ENCODE measurements around the gene PITPNM3.

- TF ChIP-seq PATZ1 (CRISPR knock-in tag; IDR thresholded peaks at IDR 0.05; ENCODE audit: borderline replicate concordance), result no peak
- no peak for TF ChIP-seq ZC3H10 (CRISPR knock-in tag; IDR thresholded peaks at IDR 0.05)
- TF ChIP-seq ARNTL (CRISPR knock-in tag; IDR thresholded peaks at IDR 0.05; ENCODE audit: borderline replicate concordance, low read depth), result no peak
- no peak for TF ChIP-seq ZNF70 (CRISPR knock-in tag; IDR thresholded peaks at IDR 0.05)
- TF ChIP-seq ZNF565 (CRISPR knock-in tag; conservative IDR thresholded peaks at IDR 0.05; ENCODE audit: low read depth), result no peak
- no peak for TF ChIP-seq ZFP30 (CRISPR knock-in tag; IDR thresholded peaks at IDR 0.05)
- no peak for TF ChIP-seq ZFP3 (CRISPR knock-in tag; IDR thresholded peaks at IDR 0.05)
- no peak for TF ChIP-seq SNAI2 (CRISPR knock-in tag; IDR thresholded peaks at IDR 0.05)
These were observed 101.0 kb downstream of the PITPNM3 start for GRCh38 chr17:6455321-6455705.

Data from SK-N-SH treated with all-trans-retinoic acid at 6 μM for 48 hours (cell line).